Right renal pelvis (tissue), 4 donors: ENCODE results near the gene HSPA13. TPM values are rescaled to one million over a fixed set of nuclear protein-coding genes. Genes with fewer than 3 reads are reported as not detected.

Experiments
- polyA plus RNA-seq, 4 donors: library from polyadenylated mRNA; unstranded; fragments of 120-200 nt; gene quantifications; one replicate each; pipeline ENCODE4 v1.2.1, GENCODE V29; 2013; ENCODE audit not compliant: insufficient read length in 4 of 4

Gene HSPA13
- polyA plus RNA-seq, 4 donors = 53.8 to 65.9 (median 64.9) TPM

Other genes with a start within 250 kb of the HSPA13 start
- under 1 TPM; 0.31 to 0.37 (median 0.35) TPM for gene LIPI, start 172.2 kb downstream of the HSPA13 start, polyA plus RNA-seq
- gene RBM11, start 167.0 kb downstream of the HSPA13 start, polyA plus RNA-seq = 1 to 10 TPM; 3.2 to 5.2 (median 4.2) TPM
- gene SAMSN1, start 163.2 kb upstream of the HSPA13 start, polyA plus RNA-seq = 1 to 10 TPM; 3.1 to 7.3 (median 5.2) TPM